Upper lobe of left lung (tissue), 6 donors: ENCODE data around the gene MAN1B1. TPM values are rescaled to one million over a fixed set of nuclear protein-coding genes. Genes with fewer than 3 reads are reported as not detected.

Experiments
- ATAC-seq, 2 donors: fragments of 200-7000 bp; cut with Tn5 transposase; one replicate each; pipeline ENCODE4 v1.9.1; 2022; ENCODE audit warnings: mild to moderate bottlenecking in 2 of 2, moderate library complexity in 2 of 2; ENCODE audit not compliant: low FRiP score in 2 of 2
- DNase-seq, 2 donors: peaks; one replicate each; pipeline ENCODE4 v3.0.0-alpha.2; 2019 to 2020
- H3K27ac ChIP-seq, 4 donors: fragments of 200-600 bp; sonication (generic); one replicate each; pipeline ENCODE4 v1.5.1; 2016 to 2019
- H3K27me3 ChIP-seq, 4 donors: fragments of 200-600 bp; sonication (generic); one replicate each; pipeline ENCODE4 v1.5.1; 2017 to 2019
- H3K36me3 ChIP-seq, 4 donors: fragments of 200-600 bp; sonication (generic); one replicate each; pipeline ENCODE4 v1.5.1; 2016 to 2019
- H3K4me1 ChIP-seq, 4 donors: fragments of 200-600 bp; sonication (generic); one replicate each; pipeline ENCODE4 v1.5.1; 2018 to 2019
- H3K4me3 ChIP-seq, 4 donors: fragments of 200-600 bp; sonication (generic); one replicate each; pipeline ENCODE4 v1.5.1; 2017 to 2019; ENCODE audit warnings: mild to moderate bottlenecking in 2 of 4, moderate library complexity in 1 of 4
- H3K9me3 ChIP-seq, 4 donors: fragments of 200-600 bp; sonication (generic); one replicate each; pipeline ENCODE4 v1.5.1; 2018 to 2019
- EP300 ChIP-seq, 4 donors: sonication (generic); formaldehyde crosslinking; IDR thresholded peaks; one replicate each; pipeline ENCODE4 v1.5.1; 2017; ENCODE audit warnings: antibody characterized with exemption in 4 of 4, control low read depth in 2 of 4
- POLR2A ChIP-seq, 4 donors: fragments of 450-650 bp; IDR thresholded peaks; one replicate each; pipeline ENCODE4 v1.5.1; 2016 to 2017; ENCODE audit warnings: antibody characterized with exemption in 4 of 4, mild to moderate bottlenecking in 2 of 4
- POLR2AphosphoS5 ChIP-seq, 2 donors: sonication (generic); formaldehyde crosslinking; IDR thresholded peaks; one replicate each; pipeline ENCODE4 v1.5.1; 2017; ENCODE audit warnings: antibody characterized with exemption in 2 of 2
- WGBS, 2 donors: methylation state at CpG; one replicate each; pipeline ENCODE4 v1.1.5; 2017 to 2018; 5-methylcytosine and 5-hydroxymethylcytosine counted together
- total RNA-seq, 6 donors: library from RNA; depleted of rRNA in 4 of 6; stranded (reverse); fragments of >200 nt in 4 of 6; gene quantifications; one replicate each; pipeline versions ENCODE4 v1.1.0 to v1.2.1, GENCODE V29; 2016 to 2021
- TF ChIP-seq, protein P1 (sequence below), 6 experiments: fragments of 450-650 bp in 4 of 6; fragments of 200-600 bp in 2 of 6; sonication (generic) in 2 of 6; IDR thresholded peaks; one replicate each; pipeline ENCODE4 v1.5.1; 2016 to 2019; ENCODE audit warnings: antibody characterized with exemption in 6 of 6
- donor health status: DM: no; HTN: no; CAD: no; lungs with moderate emphysema.
- donor health status: DM: no; HTN: yes; CAD: no; lungs with severe emphysema.

The MAN1B1 gene
- 10 to 100 TPM; 38.0 to 97.4 (median 54.1) TPM for total RNA-seq

DNA sequence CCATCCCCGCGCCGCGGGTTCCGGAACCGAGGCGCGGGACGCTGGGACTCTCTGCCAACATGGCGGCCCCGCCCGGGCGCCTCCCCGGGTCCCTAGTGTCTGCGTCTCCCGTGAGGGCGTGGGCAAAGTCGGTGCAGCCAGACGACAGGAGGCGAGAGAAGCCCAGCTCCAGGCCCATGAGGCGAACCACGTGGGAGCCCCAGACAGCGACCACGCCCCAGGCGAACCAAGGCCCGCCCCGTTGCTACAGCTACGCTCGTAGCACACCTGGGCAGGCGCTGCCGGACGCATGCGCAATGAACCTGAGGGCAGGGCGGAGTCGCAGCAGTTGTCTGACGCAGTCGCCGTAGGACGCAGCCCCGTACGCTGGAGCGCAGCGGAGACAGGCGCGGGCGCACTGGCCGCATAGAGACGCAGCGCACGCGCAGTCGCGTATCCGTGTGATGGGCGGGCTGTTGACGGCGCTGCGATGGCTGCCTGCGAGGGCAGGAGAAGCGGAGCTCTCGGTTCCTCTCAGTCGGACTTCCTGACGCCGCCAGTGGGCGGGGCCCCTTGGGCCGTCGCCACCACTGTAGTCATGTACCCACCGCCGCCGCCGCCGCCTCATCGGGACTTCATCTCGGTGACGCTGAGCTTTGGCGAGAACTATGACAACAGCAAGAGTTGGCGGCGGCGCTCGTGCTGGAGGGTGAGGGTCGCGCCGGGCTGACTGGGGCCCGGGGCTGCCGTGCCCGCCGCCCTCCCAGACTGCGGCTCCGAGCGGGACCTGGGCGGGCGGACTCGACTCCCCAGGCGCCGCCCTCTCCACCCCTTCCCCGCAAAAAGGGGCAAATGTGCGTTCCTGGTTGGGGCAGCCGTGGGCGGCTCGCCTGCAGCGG, at the start of gene MAN1B1:
Gene MAN1B1 (plus strand): TSS at position 455 of the 878 bp plus-strand sequence. CDS start 15 bp downstream, at position 470.
- Histone ChIP-seq H3K9me3 (no peaks in the 10 kb centered on the region), H3K36me3 (peaks cover 0 to 29% (median 18%) of the 10 kb centered on the region in 4 donors), H3K27me3 (no peaks in the 10 kb centered on the region), H3K27ac (peak within 1 kb of the TSS; percentile 89 to 92 (median 91)), H3K4me1 (peaks cover 13 to 27% (median 17%) of the 10 kb centered on the region in 4 donors), H3K4me3 (peak within 1 kb of the TSS; percentile 27 to 82 (median 73))
- peak; percentile 34 to 85 (median 57) for TF ChIP-seq POLR2A (IDR thresholded peaks at IDR 0.05)
- TF ChIP-seq, protein P1, sequence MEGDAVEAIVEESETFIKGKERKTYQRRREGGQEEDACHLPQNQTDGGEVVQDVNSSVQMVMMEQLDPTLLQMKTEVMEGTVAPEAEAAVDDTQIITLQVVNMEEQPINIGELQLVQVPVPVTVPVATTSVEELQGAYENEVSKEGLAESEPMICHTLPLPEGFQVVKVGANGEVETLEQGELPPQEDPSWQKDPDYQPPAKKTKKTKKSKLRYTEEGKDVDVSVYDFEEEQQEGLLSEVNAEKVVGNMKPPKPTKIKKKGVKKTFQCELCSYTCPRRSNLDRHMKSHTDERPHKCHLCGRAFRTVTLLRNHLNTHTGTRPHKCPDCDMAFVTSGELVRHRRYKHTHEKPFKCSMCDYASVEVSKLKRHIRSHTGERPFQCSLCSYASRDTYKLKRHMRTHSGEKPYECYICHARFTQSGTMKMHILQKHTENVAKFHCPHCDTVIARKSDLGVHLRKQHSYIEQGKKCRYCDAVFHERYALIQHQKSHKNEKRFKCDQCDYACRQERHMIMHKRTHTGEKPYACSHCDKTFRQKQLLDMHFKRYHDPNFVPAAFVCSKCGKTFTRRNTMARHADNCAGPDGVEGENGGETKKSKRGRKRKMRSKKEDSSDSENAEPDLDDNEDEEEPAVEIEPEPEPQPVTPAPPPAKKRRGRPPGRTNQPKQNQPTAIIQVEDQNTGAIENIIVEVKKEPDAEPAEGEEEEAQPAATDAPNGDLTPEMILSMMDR (IDR thresholded peaks at IDR 0.05) = peak in 2 of 6 experiments; percentile 19 to 55
- peak; percentile 86 to 91 for TF ChIP-seq POLR2AphosphoS5 (IDR thresholded peaks at IDR 0.05)
- peak in 1 of 4 donors; percentile 36 for TF ChIP-seq EP300 (IDR thresholded peaks at IDR 0.05)
- ATAC-seq = peak; percentile 95 to 97
- peak; percentile 99 to 100 for DNase-seq
- WGBS, 2 donors = 0 to 4% methylated on average over 11 to 19 of the region's 101 CpGs

DNA sequence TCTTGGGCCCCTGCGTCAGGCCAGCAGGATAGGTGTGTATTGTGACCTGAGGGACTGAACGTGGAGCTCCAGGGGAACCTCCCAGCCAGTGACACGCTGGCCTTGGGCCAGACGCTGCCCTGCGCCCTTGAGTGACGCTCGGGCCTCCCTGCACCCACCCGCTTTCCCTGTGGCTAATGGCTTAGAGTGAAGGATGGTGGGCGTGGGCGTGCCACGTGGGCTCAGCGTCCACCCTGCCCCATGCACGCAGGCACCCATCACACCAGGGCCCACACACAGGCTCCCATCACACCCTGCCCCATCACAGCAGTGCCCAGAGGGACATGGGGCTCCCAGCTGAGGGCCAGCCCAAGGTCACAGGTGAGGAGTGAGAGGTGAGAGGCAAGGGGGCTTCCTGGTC, 49.8 kb upstream of the MAN1B1 start:
- peaks cover 0 to 35% (median 21%) of the 10 kb centered on the region in 4 donors for H3K36me3 ChIP-seq
- WGBS, 2 donors = 73 to 83% methylated on average over 7 to 13 of the region's 13 CpGs
- no peak for ATAC-seq
- H3K4me1 ChIP-seq = peaks cover 23 to 39% (median 34%) of the 10 kb centered on the region in 4 donors
- peak in 1 of 2 donors; percentile 69 for DNase-seq
- TF ChIP-seq, protein P1 (IDR thresholded peaks at IDR 0.05) = no peak
- TF ChIP-seq EP300 (IDR thresholded peaks at IDR 0.05) = no peak
- no peak for TF ChIP-seq POLR2AphosphoS5 (IDR thresholded peaks at IDR 0.05)
- no peak for TF ChIP-seq POLR2A (IDR thresholded peaks at IDR 0.05)
- H3K27me3 ChIP-seq = no peaks in the 10 kb centered on the region
- H3K4me3 ChIP-seq = no peak overlapping the region
- H3K27ac ChIP-seq = no peak overlapping the region
- no peaks in the 10 kb centered on the region for H3K9me3 ChIP-seq

DNA sequence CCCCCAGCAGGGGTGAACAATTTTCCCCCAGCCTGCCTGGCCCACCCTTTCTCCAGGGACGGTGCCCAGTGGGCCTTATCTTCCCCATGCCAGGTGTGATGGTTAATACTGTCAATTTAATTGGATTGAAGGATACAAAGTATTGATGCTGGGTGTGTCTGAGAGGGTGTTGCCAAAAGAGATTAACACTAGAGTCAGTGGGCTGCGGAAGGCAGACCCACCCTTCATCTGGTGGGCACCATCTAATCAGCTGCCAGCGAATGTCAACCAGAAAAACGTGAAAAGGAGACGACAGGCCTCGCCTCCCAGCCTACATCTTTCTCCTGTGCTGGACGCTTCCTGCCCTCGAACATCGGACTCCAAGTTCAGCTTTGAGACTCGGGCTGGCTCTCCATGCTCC, 49.3 kb upstream of the MAN1B1 start:
- Histone ChIP-seq H3K36me3 (peaks cover 0 to 35% (median 21%) of the 10 kb centered on the region in 4 donors), H3K27me3 (no peaks in the 10 kb centered on the region), H3K9me3 (no peaks in the 10 kb centered on the region), H3K27ac (no peak overlapping the region), H3K4me3 (no peak overlapping the region), H3K4me1 (peaks cover 20 to 38% (median 34%) of the 10 kb centered on the region in 4 donors)
- DNase-seq (no peak), ATAC-seq (no peak)
- WGBS, 2 donors = 84 to 90% methylated on average over 10 of the region's 10 CpGs
- TF ChIP-seq POLR2AphosphoS5 (IDR thresholded peaks at IDR 0.05) (no peak), POLR2A (IDR thresholded peaks at IDR 0.05) (no peak), EP300 (IDR thresholded peaks at IDR 0.05) (no peak)
- TF ChIP-seq, protein P1 (IDR thresholded peaks at IDR 0.05) = no peak

DNA sequence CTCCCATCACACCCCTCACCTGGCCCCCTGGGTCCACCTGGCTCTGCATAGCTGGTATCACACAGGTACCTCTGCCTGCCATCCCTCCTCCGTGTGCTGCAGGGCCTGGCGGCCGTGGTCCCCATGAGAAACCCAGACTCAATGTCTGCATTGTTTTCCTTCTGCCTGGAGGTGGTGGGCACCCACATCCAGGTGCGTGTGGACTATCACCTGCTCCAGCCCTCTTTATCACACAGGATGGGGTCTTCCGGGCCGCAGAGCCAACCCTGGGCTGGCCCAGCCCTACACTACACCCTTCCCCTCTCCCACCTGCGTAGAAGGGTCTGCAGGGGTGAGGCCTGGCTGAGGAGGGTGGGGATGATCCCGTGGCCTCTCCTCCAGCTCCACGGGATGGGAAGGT, 47.9 kb upstream of the MAN1B1 start:
- 84 to 87% methylated on average over 9 of the region's 9 CpGs for WGBS, 2 donors
- Histone ChIP-seq H3K27ac (no peak overlapping the region), H3K4me3 (no peak overlapping the region), H3K27me3 (peaks cover 0 to 1% (median 0%) of the 10 kb centered on the region in 4 donors), H3K4me1 (peaks cover 25 to 42% (median 36%) of the 10 kb centered on the region in 4 donors), H3K36me3 (peaks cover 0 to 35% (median 21%) of the 10 kb centered on the region in 4 donors), H3K9me3 (no peaks in the 10 kb centered on the region)
- TF ChIP-seq, protein P1 (IDR thresholded peaks at IDR 0.05) = no peak
- TF ChIP-seq POLR2AphosphoS5 (IDR thresholded peaks at IDR 0.05) (no peak), EP300 (IDR thresholded peaks at IDR 0.05) (no peak), POLR2A (IDR thresholded peaks at IDR 0.05) (no peak)
- no peak for DNase-seq
- ATAC-seq = no peak
